ENCODE data around the gene SLC39A8.
A peak's percentile ranks its signal among the peaks of the same experiment; 100 is the strongest.

The SLC39A8 gene

DNA sequence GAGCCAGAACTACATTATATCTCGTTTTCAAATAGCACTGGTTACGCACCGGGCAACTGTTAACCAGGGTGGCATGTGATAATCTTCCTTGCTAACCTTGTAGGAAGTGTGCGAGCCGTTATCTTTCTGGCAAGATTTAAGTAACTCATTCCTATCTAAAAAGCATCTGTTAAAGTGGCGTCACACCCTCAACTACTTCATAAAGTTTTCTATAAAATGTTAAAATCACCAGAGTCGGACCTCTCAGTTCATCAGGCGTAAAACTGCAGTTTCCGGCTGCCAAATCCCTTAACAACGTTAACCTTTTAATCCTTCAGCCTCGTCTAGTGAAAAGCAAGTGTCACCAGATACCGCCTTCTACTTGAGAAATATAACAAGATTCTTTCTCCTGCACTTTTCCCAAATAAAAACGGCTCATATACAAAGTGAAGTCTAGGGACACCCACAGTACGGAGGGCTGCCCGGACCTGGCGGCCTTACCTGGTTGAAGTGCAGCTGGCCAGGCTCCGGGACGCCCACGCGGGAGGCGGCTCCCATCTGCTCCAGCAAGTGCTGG, 1.2 kb downstream of the SLC39A8 start:
- in situ Hi-C loops (cut with HindIII; ENCODE audit: low pct_ligation_motif_present, low sequenced_read_pairs), result no loop called here
- no peaks in the 10 kb centered on the region for H3K27me3 ChIP-seq (replicated peaks)
- no peaks in the 10 kb centered on the region for H3K36me3 ChIP-seq (replicated peaks)
- DNase-seq, result no peak
- H3K4me3 ChIP-seq (ENCODE audit: low read depth, low read length), result peak overlapping the region; percentile 75
- TF ChIP-seq, protein P1, sequence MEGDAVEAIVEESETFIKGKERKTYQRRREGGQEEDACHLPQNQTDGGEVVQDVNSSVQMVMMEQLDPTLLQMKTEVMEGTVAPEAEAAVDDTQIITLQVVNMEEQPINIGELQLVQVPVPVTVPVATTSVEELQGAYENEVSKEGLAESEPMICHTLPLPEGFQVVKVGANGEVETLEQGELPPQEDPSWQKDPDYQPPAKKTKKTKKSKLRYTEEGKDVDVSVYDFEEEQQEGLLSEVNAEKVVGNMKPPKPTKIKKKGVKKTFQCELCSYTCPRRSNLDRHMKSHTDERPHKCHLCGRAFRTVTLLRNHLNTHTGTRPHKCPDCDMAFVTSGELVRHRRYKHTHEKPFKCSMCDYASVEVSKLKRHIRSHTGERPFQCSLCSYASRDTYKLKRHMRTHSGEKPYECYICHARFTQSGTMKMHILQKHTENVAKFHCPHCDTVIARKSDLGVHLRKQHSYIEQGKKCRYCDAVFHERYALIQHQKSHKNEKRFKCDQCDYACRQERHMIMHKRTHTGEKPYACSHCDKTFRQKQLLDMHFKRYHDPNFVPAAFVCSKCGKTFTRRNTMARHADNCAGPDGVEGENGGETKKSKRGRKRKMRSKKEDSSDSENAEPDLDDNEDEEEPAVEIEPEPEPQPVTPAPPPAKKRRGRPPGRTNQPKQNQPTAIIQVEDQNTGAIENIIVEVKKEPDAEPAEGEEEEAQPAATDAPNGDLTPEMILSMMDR (IDR thresholded peaks at IDR 0.05; ENCODE audit: low read depth, low read length, missing control alignments), result no peak
- H3K27ac ChIP-seq, result no peak overlapping the region

DNA sequence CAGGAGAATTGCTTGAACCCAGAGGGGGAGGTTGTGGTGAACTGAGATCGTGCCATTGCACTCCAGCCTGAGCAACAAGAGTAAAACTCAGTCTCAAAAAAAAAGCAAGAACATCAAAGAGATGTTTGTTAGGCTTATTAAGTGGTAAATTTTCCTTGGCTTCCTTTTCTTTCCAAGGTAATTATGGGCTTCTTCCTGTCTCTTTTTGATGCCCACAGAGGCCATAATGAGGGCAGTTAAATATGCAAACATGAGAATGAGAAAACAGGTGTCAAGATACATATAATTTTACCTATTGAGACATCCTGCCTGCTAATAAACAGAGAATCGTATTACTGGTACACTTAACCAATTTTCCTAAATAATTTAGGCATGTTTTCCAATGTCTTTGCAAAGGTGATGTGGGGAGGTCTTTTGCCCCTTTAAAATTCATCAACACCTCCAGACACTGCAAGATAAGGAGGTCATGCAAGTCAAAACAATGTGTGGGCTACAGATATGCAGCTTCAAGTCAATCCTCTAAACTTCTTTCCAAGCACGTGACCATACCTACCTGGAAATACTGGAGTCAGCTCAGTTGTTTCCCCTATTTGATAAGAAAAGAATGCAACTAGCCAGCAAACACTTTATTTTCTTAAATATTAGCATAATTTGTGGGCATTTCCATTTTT, 2.7 kb downstream of the SLC39A8 start:
- no peak for DNase-seq
- in situ Hi-C loops (cut with HindIII; ENCODE audit: low pct_ligation_motif_present, low sequenced_read_pairs), result no loop called here
- Histone ChIP-seq H3K27ac (no peak overlapping the region), H3K36me3 (replicated peaks) (no peaks in the 10 kb centered on the region), H3K4me3 (ENCODE audit: low read depth, low read length) (no peak overlapping the region), H3K27me3 (replicated peaks) (no peaks in the 10 kb centered on the region)
- TF ChIP-seq, protein P1 (IDR thresholded peaks at IDR 0.05; ENCODE audit: low read depth, low read length, missing control alignments), result no peak

DNA sequence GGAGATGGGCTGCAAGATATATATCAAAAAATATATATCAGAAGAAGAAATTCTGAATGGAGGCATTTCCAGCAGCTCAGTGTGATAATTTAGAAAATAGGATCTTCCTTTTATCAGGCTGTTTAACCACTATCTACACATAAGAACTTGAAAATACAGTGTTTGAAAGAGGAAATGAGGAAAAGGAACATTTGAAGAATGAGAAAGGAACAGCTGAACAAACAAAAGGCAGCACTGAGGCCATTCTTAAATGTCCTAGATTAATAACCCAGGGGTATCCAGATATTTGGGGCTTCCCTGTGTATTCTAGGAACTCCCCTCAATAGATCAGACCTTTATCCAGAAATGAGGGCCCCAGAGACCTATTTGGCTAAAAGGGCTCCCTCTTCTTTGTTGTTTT, 4.1 kb downstream of the SLC39A8 start:
- TF ChIP-seq, protein P1 (IDR thresholded peaks at IDR 0.05; ENCODE audit: low read depth, low read length, missing control alignments), result no peak
- DNase-seq, result no peak
- no peak overlapping the region for H3K4me3 ChIP-seq (ENCODE audit: low read depth, low read length)
- no peaks in the 10 kb centered on the region for H3K36me3 ChIP-seq (replicated peaks)
- no peaks in the 10 kb centered on the region for H3K27me3 ChIP-seq (replicated peaks)
- H3K27ac ChIP-seq, result no peak overlapping the region
- in situ Hi-C loops (cut with HindIII; ENCODE audit: low pct_ligation_motif_present, low sequenced_read_pairs), result no loop called here

DNA sequence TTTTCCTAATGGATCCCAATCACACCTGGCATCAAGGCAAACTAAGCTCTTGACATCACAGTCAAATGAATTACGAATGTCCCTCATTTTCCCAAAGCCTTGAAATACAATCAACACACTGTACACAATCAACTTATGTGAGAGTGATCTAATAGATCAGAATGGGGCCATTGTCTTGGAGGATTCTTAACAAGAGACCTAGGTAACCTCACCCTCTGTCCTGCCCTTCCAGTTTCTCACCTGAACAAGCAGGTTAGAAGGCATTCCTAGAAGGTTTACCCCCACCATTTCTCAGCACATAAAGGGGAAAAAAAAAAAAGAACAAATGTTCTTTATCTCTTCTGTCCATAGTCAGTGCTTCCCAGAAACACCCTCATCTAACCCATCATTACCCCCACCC, 6.3 kb downstream of the SLC39A8 start:
- H3K4me3 ChIP-seq (ENCODE audit: low read depth, low read length), result no peak overlapping the region
- in situ Hi-C loops (cut with HindIII; ENCODE audit: low pct_ligation_motif_present, low sequenced_read_pairs), result no loop called here
- no peak overlapping the region for H3K27ac ChIP-seq
- no peaks in the 10 kb centered on the region for H3K27me3 ChIP-seq (replicated peaks)
- no peaks in the 10 kb centered on the region for H3K36me3 ChIP-seq (replicated peaks)
- no peak for DNase-seq
- TF ChIP-seq, protein P1 (IDR thresholded peaks at IDR 0.05; ENCODE audit: low read depth, low read length, missing control alignments), result no peak

DNA sequence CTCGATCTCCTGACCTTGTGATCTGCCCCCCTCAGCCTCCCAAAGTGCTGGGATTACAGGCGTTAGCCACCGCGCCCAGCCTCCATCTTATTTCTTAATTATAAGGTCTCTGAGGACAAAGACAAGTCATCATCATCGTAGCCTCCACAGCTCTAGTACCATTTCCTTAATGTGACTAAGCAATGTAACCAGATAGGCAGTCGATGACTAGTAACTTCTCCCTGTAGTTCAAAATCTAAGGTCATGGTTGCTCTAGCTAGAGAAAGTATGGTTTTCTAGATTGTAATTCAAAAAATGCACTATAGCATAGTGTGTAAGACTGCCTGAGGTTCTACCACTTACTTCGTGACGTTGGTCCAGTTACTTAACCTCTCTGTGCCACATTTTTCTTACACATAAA, 6.9 kb downstream of the SLC39A8 start:
- TF ChIP-seq, protein P1 (IDR thresholded peaks at IDR 0.05; ENCODE audit: low read depth, low read length, missing control alignments), result no peak
- peak; percentile 46 for DNase-seq

DNA sequence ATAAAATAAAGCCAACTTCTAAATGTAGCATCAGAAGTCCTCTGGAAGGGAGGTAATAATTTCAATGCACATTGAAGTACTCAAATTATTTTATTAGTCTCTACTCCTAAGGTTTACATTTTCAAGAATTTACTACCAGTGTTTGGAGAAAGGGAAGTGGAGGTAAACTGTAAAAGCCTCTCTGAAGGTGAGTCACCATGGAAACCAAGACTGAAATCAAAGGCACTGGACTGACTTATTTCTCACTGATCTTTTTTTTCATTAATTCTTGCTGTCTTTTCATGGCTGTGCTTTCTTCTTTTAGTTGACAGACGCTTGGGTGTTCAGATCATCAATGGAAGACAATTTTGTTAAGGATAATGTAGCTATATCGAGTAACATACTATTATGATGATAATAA, 9.7 kb downstream of the SLC39A8 start:
- Histone ChIP-seq H3K27ac (no peak overlapping the region), H3K4me3 (ENCODE audit: low read depth, low read length) (no peak overlapping the region), H3K27me3 (replicated peaks) (no peaks in the 10 kb centered on the region), H3K36me3 (replicated peaks) (no peaks in the 10 kb centered on the region)
- in situ Hi-C loops (cut with HindIII; ENCODE audit: low pct_ligation_motif_present, low sequenced_read_pairs), result no loop called here
- TF ChIP-seq, protein P1 (IDR thresholded peaks at IDR 0.05; ENCODE audit: low read depth, low read length, missing control alignments), result no peak
- no peak for DNase-seq

More for the DNA sequence above, 6.9 kb downstream of the SLC39A8 start:
- Histone ChIP-seq H3K27ac (no peak overlapping the region), H3K4me3 (ENCODE audit: low read depth, low read length) (no peak overlapping the region), H3K36me3 (replicated peaks) (no peaks in the 10 kb centered on the region), H3K27me3 (replicated peaks) (no peaks in the 10 kb centered on the region)
- in situ Hi-C loops (cut with HindIII; ENCODE audit: low pct_ligation_motif_present, low sequenced_read_pairs), result no loop called here
